OCI-LY3 (cell line): ENCODE data around the gene ASPRV1.

Experiments used
- H2AFZ ChIP-seq: fragments of 200-600, 300-600 bp; shearing (Covaris generic); 2 replicates; pipeline ENCODE4 v1.6.0; 2014; ENCODE audit warnings: antibody characterized with exemption, low read depth, low read length
- H3K27ac ChIP-seq: fragments of 200-600, 300-600 bp; sonication (generic); 2 replicates; pipeline ENCODE4 v1.5.1; 2014; ENCODE audit warnings: mild to moderate bottlenecking, low read length, moderate library complexity, mixed read lengths
- H3K27me3 ChIP-seq: fragments of 200-600, 300-600 bp; sonication (generic); 2 replicates; pipeline ENCODE4 v1.6.1; 2014; ENCODE audit warnings: low read depth, low read length, mixed read lengths
- H3K36me3 ChIP-seq: fragments of 200-600, 300-600 bp; sonication (generic); replicated peaks from 2 replicates; pipeline ENCODE3; 2014; ENCODE audit warnings: low read depth, low read length, mixed read lengths
- H3K4me1 ChIP-seq: fragments of 300-600, 200-600 bp; sonication (generic); 2 replicates; pipeline ENCODE4 v1.6.1; 2014; ENCODE audit warnings: low read length, mixed read lengths
- H3K4me2 ChIP-seq: fragments of 200-600, 300-600 bp; sonication (generic); 2 replicates; pipeline ENCODE4 v1.6.1; 2014; ENCODE audit warnings: low read length, mixed read lengths
- H3K4me3 ChIP-seq: fragments of 300-600, 200-600 bp; sonication (generic); 2 replicates; pipeline ENCODE4 v1.5.1; 2014; ENCODE audit warnings: antibody characterized with exemption, mild to moderate bottlenecking, low read length, moderate library complexity
- H3K79me2 ChIP-seq: fragments of 300-600, 200-600 bp; shearing (Covaris generic); 2 replicates; pipeline ENCODE4 v1.6.1; 2014; ENCODE audit warnings: mild to moderate bottlenecking, low read length, mixed read lengths
- H3K9ac ChIP-seq: fragments of 300-600, 200-600 bp; shearing (Covaris generic); 2 replicates; pipeline ENCODE4 v1.6.0; 2014; ENCODE audit warnings: mild to moderate bottlenecking, low read length, moderate library complexity
- H3K9me3 ChIP-seq: fragments of 200-600, 300-600 bp; shearing (Covaris generic); 2 replicates; pipeline ENCODE4 v1.6.1; 2014; ENCODE audit warnings: low read length, mixed read lengths; ENCODE audit not compliant: insufficient read depth
- H4K20me1 ChIP-seq: fragments of 200-600, 300-600 bp; sonication (generic); 2 replicates; pipeline ENCODE4 v1.6.1; 2016; ENCODE audit warnings: low read length, mixed read lengths; ENCODE audit not compliant: insufficient read depth
- EZH2phosphoT487 ChIP-seq: fragments of 200-600 bp; shearing (Covaris generic); IDR thresholded peaks from 2 replicates; pipeline ENCODE4 v1.6.1; 2018; ENCODE audit warnings: antibody characterized with exemption, mixed run types, low read depth
- TF ChIP-seq, protein P1 (sequence below): fragments of 200-600, 300-600 bp; sonication (generic); IDR thresholded peaks from 2 replicates; pipeline ENCODE4 v1.5.1; 2014; ENCODE audit warnings: antibody characterized with exemption, low read length, low read depth

The ASPRV1 gene

GRCh38 chr2:69983392-69983966 is 22.0 kb upstream of the ASPRV1 start:
- no peak for TF ChIP-seq EZH2phosphoT487
- TF ChIP-seq, protein P1, sequence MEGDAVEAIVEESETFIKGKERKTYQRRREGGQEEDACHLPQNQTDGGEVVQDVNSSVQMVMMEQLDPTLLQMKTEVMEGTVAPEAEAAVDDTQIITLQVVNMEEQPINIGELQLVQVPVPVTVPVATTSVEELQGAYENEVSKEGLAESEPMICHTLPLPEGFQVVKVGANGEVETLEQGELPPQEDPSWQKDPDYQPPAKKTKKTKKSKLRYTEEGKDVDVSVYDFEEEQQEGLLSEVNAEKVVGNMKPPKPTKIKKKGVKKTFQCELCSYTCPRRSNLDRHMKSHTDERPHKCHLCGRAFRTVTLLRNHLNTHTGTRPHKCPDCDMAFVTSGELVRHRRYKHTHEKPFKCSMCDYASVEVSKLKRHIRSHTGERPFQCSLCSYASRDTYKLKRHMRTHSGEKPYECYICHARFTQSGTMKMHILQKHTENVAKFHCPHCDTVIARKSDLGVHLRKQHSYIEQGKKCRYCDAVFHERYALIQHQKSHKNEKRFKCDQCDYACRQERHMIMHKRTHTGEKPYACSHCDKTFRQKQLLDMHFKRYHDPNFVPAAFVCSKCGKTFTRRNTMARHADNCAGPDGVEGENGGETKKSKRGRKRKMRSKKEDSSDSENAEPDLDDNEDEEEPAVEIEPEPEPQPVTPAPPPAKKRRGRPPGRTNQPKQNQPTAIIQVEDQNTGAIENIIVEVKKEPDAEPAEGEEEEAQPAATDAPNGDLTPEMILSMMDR, result no peak
- no peak overlapping the region for H2AFZ ChIP-seq
- no peaks in the 10 kb centered on the region for H4K20me1 ChIP-seq
- no peaks in the 10 kb centered on the region for H3K27me3 ChIP-seq
- no peaks in the 10 kb centered on the region for H3K36me3 ChIP-seq
- H3K4me2 ChIP-seq, result no peak overlapping the region
- H3K9me3 ChIP-seq, result no peaks in the 10 kb centered on the region
- no peak overlapping the region for H3K27ac ChIP-seq
- no peak overlapping the region for H3K4me3 ChIP-seq
- no peak overlapping the region for H3K9ac ChIP-seq
- no peaks in the 10 kb centered on the region for H3K79me2 ChIP-seq
- no peaks in the 10 kb centered on the region for H3K4me1 ChIP-seq

DNA sequence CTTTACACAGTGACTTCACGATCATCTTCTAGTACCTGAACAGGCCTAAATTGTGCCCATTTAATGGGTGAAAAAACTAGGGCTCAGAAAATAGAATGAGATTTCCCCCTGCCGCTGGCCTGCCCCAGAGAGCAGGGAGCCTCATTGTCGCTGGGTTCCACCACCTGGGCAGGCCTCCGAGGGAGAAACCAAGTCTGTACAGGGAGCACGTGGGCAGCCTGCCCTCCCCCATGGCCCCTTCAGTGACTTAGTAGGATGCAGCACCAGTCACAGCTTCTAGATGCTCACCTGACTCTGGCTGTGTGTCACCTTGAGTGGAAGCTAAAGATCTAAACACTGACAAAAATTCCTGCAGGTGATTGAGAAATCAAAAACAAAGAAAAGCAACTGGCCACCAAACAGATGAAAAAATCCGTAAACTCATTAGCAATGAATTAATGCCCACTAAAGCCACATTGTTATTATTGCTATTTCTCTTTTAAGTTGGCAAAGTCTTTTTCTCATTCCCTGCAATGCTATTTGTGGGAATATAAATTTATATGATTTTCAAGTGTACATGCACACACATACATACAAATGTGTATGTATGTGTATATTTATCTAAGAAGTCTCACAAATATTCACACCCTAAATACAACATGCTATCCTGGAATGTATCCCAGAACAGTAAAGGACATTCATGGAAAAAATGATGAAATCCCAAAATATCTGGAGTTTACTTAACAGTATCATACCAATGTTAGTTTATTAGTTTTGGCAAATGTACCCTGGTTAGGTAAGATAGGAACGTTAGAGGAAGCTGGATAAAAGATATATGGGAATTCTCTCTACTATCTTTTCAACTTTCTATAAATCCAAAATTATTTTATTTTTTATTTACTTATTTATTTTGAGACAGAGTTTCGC is 18.7 kb upstream of the ASPRV1 start:
- H3K9me3 ChIP-seq, result no peaks in the 10 kb centered on the region
- no peaks in the 10 kb centered on the region for H3K36me3 ChIP-seq
- H3K4me1 ChIP-seq, result no peaks in the 10 kb centered on the region
- no peak overlapping the region for H2AFZ ChIP-seq
- no peak overlapping the region for H3K4me2 ChIP-seq
- no peak overlapping the region for H3K4me3 ChIP-seq
- H3K27me3 ChIP-seq, result no peaks in the 10 kb centered on the region
- no peak for TF ChIP-seq EZH2phosphoT487
- TF ChIP-seq, protein P1, result no peak
- H3K79me2 ChIP-seq, result no peaks in the 10 kb centered on the region
- H3K27ac ChIP-seq, result no peak overlapping the region
- no peak overlapping the region for H3K9ac ChIP-seq
- no peaks in the 10 kb centered on the region for H4K20me1 ChIP-seq

DNA sequence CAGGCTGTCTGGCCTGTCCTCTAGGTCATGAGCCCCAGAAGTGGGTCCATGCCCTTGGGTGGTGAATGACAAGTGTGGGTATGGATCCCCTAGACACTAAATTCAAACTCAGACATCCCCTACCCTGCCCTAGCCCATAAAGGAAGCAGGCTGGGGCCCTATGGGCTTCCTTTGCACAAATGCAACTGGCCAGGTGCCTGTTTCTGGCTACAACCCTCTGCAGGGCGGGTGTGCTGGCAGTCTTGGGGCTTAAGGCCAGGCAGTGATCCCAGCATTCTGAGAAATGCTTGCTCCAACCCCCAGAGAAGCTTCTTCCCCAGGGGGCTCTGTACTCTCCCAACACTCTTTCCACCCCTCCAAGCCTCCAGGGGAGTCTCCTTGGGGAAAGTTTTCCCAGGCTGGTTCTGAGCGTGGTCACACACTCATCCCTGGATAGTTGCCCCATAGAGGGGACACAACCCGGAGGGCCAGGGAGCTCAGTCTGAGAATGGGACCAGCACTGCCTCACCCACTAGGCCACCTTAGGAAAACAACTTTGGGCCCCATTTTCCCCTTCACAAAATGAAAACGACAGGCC is 16.6 kb upstream of the ASPRV1 start:
- no peaks in the 10 kb centered on the region for H3K79me2 ChIP-seq
- no peaks in the 10 kb centered on the region for H3K9me3 ChIP-seq
- no peaks in the 10 kb centered on the region for H3K27me3 ChIP-seq
- no peaks in the 10 kb centered on the region for H3K4me1 ChIP-seq
- H3K27ac ChIP-seq, result no peak overlapping the region
- H3K9ac ChIP-seq, result no peak overlapping the region
- no peaks in the 10 kb centered on the region for H4K20me1 ChIP-seq
- H3K4me3 ChIP-seq, result no peak overlapping the region
- no peak overlapping the region for H2AFZ ChIP-seq
- H3K4me2 ChIP-seq, result no peak overlapping the region
- no peaks in the 10 kb centered on the region for H3K36me3 ChIP-seq
- TF ChIP-seq, protein P1, result no peak
- no peak for TF ChIP-seq EZH2phosphoT487

DNA sequence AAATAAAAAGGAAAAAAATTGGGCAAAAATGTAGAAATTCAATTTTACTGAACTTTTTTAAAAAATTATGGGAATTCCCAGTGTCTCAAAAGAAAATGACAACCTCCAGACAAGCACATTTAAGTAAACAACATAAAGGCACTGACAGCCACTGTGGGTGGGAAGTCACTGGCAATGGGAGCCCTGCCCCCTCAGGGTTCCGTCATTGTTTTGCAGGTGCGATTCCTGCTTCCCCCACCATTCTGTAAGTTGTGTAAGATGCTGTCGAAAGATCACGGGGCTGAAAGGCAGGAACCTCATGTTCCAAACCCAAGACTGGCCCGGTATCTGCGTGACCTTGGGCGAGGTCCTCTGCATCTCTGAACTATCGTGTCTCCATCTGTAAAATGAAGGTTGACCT is 15.8 kb upstream of the ASPRV1 start:
- no peaks in the 10 kb centered on the region for H3K9me3 ChIP-seq
- H3K36me3 ChIP-seq, result no peaks in the 10 kb centered on the region
- no peak overlapping the region for H3K4me2 ChIP-seq
- no peak for TF ChIP-seq EZH2phosphoT487
- TF ChIP-seq, protein P1, result no peak
- H3K4me3 ChIP-seq, result no peak overlapping the region
- no peaks in the 10 kb centered on the region for H3K79me2 ChIP-seq
- H3K27ac ChIP-seq, result no peak overlapping the region
- no peaks in the 10 kb centered on the region for H4K20me1 ChIP-seq
- no peaks in the 10 kb centered on the region for H3K4me1 ChIP-seq
- H3K9ac ChIP-seq, result no peak overlapping the region
- H3K27me3 ChIP-seq, result no peaks in the 10 kb centered on the region
- no peak overlapping the region for H2AFZ ChIP-seq
